Activated naive CD4-positive, alpha-beta T cell treated with Interleukin-2 at 50 U/mL for 16 hours (primary cell): Measurements from ENCODE around the gene SH3PXD2A.
"Not testable (repeated sequence)": the region's sequence is repeated elsewhere in the genome, so short reads cannot be mapped to it uniquely, and the experiment has no call there.

Source experiments
- DNase-seq: peaks from one replicate; pipeline ENCODE4 v3.0.0-alpha.2; 2020

The SH3PXD2A gene

DNA sequence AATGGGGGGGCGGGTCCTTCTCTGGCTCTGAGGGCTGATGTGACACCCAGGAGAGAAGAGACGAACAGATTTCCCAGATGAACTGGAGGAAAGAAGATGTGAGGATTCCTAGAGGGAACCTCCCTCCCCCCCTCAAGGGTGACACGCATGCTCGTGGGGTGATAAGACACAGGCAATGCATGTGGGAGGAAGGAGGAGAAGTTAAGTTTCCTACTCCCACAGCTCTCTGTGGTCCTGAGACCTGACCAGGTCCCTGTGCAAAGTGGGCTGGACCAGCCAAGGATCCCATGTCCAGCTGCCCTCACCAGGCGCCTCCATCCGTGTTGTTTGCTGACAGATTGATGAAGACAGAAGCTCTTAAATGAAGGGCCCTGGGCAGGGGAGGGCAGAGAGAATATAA is 112.6 kb downstream of the SH3PXD2A start:
- no peak for DNase-seq

DNA sequence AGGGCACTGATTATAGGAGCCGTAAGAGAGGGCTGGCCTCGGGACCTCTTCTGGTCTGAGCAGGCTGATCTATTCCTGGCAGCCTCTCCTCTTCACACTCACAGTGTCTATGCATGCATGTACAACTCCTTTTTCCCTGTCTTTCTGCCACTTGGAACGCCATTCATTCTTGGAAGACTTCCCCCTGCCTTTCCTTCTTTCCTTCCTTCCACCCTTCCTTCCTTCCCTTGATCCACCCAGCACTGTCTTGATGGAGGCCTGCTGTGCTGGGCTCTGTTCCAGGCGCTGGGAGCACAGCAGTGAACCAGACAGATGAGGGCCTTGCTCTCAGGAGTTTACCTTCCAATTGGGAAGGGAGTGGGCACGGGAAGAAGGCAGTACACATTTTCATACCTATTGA is 114.8 kb downstream of the SH3PXD2A start:
- no peak for DNase-seq

DNA sequence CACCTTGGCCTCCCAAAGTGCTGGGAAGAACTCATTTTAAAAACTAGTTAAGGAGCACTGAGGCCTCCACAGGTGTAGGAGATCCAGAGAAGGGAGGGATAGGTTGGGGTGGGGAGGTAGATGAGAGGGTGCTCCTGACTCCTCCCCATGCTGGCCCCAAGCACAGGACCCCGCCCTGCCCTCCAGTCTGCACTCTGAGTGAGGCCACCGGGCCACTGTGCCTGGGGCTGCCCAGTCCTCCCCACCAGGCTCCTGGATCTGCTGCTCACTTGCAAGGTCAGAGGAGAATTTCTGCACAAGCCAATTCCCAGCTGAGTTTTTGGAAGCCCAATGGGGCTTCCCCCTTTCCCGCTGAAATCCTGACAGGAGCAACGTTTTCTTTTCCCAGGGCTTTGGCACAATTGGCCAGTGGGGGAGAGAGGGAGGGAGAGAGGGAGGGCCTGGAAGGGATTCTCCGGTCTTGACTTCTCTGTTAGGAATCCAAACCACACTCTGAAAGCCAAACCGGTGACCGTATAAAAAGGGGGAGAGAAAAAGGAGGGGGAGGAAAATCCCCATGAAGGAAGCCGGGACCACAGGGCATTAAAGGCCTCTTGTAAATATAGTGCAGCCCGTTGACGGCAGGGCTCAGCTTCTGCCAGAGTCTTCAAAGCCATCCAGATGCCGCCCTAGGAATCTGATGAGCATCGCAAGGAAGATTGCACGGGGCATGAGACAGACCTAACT is 116.2 kb downstream of the SH3PXD2A start:
- no peak for DNase-seq

DNA sequence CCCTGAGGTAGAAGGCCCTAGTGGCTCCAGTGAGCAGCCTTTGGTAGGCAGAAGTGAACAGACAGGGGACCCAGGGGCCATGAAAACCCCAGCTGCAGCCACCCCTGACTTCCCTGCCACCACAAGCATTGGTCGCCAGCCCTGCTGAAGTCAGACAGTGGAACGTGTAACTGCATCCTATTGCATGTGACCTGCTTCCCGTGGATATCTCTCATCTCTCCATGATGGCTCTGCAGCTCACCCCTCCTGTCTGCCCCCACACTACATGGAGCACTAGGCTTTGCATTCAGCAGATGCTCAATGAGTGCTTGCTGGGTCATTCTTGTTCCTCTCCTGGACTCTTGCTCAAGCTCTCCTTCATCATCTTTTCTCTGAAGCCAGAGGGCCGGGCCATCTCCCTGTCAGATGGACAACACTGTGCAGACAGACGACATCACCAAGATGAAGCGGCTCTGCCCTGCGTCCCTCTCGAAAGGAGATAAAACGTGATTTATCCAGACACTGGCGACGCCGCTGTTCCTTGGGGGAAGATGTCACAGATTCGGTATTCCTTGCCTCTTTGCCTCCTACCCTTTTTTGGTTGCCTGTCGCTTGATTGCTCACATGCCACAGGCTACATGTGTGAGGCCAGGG is 117.5 kb downstream of the SH3PXD2A start:
- no peak for DNase-seq

DNA sequence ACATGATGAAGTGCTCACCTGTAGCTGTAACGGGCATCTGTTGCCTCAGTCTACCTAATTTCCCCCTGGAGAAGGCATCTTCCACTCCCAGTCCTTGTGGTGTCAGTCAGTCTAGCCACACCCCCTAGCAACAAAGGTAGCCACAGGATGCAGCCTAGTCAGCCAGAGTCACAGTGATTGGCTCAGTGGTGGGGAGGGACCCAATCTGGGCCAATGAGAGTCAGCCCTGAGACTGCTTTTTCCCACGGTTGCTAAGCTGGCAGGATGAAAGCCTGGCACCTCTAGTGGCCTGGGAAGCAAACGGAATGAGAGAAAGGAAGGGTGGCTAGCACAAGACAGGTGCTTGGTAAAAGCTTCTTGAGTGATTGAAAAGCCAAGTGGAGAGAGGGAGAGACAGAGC is 118.6 kb downstream of the SH3PXD2A start:
- DNase-seq = no peak

DNA sequence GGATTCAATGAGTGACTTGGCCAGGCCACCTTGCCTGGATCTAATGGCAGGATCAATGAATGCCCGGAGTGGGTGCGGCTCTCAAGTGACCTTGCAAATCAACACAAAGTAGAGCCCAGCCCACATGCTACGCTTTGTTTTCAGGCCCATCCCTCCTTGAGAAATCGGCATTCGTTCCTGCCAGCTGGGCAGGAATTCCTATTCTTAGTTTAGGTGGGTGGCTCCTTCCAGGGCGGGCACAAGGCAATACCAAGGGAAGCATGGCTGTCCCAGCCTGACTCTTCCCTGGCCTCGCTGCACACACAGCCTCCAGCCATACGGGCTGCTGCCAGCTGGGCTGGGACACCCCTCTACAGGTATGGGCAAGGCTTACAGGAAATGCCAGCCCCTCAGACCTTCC is 119.3 kb downstream of the SH3PXD2A start:
- DNase-seq = no peak

DNA sequence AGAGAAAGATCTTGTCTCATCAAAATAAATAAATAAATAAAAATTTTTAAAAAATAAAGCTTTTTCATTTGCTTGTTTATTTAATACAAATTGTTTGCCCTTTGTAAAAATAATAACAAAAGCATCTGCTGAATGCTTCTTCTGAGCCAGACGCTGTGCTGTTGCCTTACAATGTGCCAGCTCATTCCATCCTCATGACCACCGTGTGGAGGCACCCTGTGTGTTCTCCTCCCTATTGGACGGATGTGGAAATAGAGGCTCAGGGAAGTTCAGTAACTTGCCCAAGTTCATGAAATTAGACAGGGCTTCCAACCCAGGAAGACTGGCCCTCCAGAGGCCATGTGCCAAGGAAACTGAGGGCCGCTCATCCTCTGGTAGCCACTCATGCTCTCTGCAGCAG is 120.6 kb downstream of the SH3PXD2A start:
- no peak for DNase-seq

DNA sequence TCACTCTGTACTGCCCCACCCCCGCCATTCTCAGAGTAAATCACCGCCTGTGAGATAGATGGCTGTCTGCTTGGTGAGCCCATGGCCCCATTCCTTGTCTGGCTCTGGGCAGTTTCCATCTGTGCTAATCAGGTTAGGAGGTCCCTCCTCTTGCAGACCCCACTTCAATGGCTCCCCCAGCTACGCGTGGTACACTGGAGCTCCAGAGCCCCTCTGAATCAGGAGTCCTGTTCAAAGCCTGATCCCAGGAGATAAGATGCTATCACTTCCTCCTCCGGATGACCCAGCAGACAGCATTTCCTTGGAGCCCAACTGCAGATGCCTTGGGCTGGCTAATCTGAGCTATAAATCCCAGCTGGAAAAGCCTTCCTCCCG is 122.3 kb downstream of the SH3PXD2A start:
- no peak for DNase-seq

DNA sequence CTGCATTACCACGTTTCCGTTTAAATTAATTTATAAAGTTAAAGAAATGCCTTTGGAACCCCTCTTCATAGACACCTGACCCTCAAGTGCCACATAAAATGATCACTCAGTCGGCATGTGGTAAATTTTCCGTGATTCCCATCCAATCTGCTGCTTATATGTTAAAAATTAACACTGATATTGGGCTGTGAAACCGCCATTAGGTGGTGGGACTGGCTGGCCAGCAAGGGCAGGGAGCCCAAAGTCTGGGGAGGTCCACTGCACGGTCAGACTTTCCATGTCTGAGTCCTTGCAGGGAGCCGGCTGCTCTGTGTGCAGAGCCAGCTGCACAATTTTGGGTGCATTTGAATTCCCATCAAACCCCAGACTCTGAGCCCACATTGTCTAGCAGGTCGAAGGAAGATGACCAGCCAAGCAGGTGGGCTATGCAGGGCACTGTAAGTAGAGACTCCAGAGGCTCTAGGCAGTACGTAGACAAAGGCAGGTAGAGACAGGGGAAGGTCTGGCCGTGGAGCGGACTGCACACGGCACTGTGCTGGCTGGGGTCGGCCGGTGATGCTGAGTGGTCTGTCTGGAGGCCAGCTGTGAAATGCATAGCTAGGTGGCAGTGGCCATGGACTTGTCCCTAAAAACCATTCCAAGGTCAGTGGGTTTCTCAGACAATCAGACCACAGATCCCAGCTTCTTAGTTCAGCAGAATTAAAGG is 122.9 kb downstream of the SH3PXD2A start:
- DNase-seq = no peak

DNA sequence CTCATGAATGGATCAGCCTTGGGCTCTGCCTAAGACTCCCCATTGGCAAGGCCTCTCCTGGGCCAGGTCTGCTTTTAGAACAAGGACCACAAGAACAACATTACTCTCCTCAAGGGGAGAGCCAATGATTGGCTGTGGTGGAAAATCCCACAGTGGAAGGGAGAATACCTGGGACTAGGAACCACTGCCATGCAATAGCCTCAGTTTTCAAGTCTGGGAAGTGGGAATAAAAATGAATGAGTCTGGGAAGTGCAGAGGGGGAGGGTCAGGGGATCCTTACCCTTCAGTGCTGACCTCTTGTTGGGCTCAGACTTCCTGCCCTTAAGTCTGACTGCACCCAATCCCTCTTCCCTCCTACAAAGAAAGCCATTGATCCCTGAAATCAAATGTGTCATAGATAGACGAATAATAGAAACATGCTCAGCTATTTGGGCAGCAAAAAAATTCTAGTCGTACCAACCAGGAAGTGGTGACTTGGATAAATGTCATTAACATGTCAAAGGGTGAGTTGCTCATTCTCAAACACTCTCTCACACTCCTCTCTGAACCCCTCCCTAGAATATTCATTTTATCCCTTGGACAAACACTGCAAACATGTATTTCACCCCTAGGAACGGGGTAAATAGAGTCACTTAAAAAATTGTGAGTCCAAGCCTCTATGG is 123.6 kb downstream of the SH3PXD2A start:
- no peak for DNase-seq

DNA sequence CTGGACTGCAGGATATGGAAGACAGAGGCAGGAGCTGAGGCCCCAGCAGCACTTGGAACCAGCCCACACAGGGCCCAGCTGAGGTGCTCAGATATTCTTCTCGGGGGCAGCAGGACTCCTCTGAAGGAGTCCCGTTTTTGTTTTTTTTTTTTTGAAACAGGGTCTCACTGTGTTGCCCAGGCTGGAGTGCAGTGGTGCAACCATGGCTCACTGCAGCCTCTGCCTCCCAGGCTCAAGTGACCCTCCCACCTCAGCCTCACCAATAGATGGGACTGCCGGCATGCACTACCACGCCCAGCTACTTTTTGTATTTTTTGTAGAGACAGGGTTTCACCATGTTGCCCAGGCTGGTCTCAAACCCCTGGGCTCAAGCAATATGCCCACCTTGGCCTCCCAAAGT is 124.3 kb downstream of the SH3PXD2A start:
- DNase-seq = not testable (repeated sequence)

DNA sequence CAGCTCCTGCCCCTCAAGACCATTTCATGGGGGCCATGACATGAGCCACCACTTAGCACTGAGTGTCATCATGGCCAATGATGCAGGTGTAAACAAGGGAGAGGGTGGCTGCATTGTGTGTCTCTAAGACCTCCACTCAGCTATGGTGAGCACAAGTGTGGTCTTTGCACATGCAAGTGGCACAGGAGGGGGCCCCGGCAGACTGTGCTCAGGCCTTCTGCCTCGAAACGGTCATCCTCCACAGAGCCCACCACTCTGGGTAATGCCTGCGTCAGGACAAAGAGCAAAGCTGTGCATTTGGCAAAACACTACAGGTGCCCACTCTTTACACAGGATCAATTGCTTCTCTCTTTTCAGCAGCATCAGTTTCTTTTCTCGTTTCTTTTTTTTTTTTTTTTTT is 125.5 kb downstream of the SH3PXD2A start:
- no peak for DNase-seq

DNA sequence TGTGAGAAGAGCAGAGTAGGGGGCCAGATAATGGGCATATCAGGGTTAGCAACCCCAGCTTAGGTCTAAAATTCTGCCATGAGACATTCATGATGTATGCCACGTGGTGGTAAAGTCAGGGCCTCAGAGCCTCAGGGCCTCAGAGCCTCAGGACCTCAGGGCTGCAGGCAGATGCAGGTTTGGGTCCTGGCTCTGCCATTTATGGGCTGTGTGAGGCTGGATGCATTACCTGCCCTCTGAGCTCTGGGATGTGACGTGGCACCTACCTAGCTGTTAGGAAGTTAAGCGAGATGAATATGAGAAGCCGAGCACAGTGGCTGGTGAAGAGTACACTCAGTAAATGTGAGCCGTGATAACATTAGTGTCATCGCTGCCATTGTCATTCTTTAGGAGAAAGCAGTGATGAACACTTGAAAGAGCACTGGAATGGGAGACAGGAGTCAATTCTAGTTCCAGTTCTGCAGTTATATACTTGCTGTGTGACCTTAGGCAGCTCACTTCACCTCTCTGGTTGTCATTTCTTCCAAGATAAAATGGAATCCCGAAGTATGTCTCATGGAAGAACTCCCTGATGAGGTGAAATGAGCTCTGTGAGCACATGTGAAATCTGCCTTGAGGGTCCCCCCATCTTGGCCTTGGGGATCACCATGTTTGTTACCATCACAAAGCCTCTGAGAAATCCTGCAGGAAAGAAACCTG is 127.2 kb downstream of the SH3PXD2A start:
- DNase-seq = no peak

DNA sequence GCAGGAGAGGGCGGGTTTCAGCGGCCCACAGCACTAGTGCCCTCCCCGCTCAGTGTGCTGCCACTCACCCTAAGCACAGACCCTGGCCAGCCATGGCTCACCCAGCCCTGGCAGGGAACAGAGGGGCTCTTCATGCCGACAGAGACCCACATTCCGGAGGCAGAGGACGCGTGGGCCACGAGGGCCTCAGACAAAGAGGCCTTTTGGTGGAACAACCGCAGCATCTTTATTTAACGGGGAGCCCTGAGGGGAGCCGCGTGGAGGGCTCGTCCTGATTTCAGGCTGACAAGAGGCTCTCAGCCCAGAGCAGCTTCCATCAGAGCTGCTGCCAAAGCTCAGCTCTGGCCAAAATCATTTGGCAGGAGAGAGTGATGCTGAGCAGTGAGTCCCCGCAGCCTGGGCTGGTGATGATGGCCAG is 127.8 kb downstream of the SH3PXD2A start:
- no peak for DNase-seq

DNA sequence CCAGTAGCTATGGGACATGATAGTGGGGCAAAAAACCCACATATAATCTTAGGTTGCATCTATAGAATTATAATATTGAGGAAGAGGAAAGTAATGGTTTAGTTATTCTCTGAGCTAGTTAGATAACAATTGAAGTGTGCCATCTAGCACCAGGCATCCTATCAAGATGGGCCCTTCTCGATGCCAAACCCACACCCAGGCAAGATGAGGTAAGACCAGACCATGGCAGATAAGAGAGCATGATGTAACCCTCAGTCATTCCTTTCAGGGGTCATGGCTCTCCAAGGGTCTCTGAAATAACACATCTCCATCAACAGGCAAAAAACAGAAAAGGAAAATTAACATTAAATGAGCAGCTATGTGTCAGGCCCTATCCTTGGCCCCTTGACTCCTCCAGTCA is 128.7 kb downstream of the SH3PXD2A start:
- no peak for DNase-seq

DNA sequence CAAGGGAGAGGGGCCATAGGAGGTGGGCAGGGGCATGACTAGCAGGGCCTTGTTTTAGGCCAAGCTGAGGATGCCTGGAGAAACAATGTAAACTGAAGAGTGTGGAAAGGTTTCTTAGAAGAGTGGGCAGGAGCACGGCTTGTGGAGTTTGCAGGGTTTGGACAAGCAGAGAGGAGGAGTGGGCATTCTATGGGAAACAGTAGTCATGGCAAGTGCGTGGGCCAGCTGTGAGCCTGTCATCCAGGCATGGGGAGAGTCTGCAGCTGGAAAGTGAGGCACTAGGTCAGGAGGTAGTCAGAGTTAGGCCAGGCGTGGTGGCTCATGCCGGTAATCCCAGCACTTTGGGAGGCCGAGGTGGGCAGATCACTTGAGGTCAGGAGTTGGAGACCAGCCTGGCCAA is 130.1 kb downstream of the SH3PXD2A start:
- DNase-seq = no peak

DNA sequence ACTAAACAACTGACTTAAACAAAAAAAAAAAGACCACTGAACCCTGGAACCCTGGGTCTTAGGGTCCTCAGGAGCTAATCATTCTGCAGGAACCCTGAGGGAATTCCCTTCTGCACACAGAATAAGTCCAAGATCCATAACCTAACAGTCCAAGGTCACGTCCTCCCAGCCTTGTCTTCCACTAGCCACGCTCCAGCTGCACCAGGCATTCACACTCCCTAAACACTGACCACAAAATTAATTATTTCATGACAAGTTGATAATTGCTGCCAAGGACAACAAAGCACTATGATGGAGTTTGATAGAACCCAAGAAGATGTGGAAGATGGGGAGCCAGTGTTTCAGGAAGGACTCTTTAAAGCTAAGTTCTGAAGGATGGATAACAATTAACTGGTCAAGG is 130.6 kb downstream of the SH3PXD2A start:
- DNase-seq = no peak

DNA sequence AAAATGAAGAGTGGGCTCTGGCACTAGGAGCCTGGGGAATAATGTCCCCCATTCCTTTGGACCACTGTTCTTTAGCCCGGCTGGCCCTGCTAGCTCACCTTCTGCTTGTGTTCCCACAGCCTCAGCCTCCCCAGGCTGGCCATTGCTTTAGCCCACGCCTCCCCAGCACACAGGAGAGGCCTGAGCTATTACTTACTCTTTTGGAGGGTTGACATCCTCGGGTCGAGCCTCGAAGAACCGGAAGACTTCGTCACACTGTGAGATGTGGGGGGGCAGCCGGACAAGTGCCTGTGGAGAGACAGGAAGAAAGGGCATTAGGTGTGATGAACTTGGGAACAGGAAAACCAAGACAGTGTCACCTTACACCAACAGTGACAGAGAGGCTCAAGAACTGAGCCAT is 131.3 kb downstream of the SH3PXD2A start:
- no peak for DNase-seq

DNA sequence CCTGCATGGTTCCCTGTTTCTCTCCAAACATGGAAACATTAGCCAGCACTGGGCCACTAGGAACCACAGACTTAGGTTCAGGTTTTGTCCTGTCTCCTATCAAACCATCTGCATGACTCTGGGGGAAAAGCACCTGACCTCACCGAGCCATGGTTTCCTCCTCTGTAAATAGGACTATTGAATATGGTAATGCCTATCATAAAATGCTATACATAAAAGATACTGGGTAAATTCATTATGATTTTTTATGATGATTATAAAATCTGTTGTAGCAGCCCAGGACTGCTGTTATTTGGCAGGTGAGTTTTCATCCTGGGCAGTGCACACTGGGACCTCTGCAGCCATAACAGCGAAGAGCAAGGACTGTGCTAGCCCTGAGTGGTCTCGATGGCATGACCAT is 131.8 kb downstream of the SH3PXD2A start:
- no peak for DNase-seq

DNA sequence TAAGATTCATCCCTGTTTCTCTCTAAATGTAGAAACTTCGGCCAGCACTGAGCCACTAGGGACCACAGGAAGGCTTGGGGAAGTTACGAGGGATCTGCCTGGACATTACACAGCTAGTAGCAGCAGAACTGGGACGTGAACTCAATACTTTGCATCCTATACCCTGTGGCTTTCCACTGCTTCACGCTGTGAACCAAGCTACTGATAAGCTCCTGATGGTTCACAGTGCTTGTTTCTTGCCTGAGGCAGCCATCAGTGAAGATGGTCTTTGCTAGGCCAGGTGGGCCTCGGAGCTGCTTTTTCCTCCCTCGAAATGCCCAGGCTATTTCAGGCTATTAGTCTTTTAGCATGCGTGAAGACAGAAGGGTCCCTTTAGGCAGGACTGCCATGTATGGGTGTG is 132.7 kb downstream of the SH3PXD2A start:
- no peak for DNase-seq

DNA sequence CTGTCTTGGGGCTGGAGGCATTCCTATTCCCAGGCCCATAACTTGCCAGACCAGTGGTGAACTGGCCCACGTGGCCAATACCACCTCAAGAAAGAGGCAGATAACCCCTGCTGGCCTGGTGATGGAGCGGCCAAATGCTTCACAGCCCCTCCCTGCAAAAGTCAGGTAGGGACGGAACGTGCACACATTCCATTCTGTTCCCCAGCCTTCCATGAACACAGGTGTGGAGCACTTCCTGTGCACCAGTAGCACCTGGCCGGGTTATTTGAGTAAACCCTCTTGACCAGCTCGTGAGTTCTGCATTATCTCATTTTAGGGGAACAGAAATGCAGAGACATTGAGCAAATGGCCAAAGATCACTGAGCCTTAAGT is 134.4 kb downstream of the SH3PXD2A start:
- no peak for DNase-seq

DNA sequence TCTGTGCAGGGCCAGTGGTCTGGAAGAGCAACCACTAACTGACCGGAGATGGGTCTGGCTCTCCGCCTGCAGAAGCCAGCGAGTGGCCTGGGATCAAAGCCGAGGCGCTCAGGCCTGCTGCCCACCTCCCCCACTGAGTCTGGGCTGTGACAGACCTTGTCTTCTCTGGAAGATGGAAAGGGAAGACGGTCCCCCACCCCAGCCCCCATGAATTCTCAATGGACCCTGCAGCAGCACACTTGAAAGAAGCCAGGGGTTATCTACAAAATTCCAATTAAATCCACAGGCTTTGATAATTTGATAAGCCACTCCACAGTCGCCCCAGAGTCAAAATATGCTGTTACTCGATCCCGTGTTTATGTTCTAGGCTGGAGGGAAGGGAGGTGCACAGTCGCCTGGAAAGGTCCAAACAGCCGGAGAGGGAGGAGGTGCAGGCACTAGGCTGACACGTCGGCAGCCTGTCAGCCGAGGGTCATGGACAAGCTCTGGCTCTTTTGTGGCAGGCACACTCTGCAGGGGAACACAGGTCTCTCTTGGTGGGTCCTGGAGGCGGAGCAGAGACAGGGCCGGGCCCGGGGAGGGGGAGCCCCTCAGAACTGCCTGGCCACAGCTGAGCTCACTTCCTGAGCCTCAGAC is 134.9 kb downstream of the SH3PXD2A start:
- no peak for DNase-seq

DNA sequence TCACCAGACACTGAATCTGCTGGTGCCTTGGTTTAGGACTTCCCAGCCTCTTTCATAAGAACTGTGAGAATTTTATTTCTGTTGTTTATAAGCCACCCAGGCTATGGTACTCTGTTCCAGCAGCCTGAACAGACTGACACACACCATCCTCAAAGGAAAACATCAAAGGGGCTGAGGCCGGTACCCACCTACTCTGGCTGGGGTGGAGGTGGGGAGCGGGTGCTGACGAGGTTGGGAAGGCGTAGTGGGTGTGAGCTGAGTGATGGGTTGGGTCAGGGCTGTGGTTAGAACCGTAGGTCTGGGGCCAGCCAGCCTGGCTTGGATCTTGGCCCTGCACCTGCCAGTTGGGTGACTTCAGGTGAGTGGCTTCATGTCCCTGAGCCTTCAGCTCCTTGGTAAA is 136.3 kb downstream of the SH3PXD2A start:
- DNase-seq = no peak
